Gastrocnemius medialis (tissue), 4 donors: Measurements from ENCODE around the gene BEST3. TPM values are rescaled to one million over a fixed set of nuclear protein-coding genes. Genes with fewer than 3 reads are reported as not detected.

Experiments used
- ATAC-seq, 2 donors: fragments of 150-250 bp; one replicate each; pipeline ENCODE4 v1.9.1; 2016
- DNase-seq, 2 donors: peaks; one replicate each; pipeline ENCODE4 v3.0.0-alpha.2; 2019
- H3K27ac ChIP-seq, 4 donors: fragments of 200-600 bp; sonication (generic); 1 replicate in 1 of 4; 2 replicates in 3 of 4; pipeline ENCODE4 v1.5.1; 2016 to 2018; ENCODE audit warnings: mild to moderate bottlenecking in 2 of 4, moderate library complexity in 1 of 4
- H3K27me3 ChIP-seq, 3 donors: fragments of 200-600 bp; sonication (generic) in 2 of 3; 1 replicate in 1 of 3; 2 replicates in 2 of 3; pipeline versions ENCODE4 v1.5.1 to v1.6.0; 2016 to 2019; ENCODE audit warnings: mild to moderate bottlenecking in 1 of 3, moderate library complexity in 1 of 3
- H3K36me3 ChIP-seq, 2 donors: fragments of 200-600 bp; sonication (generic) in 1 of 2; one replicate each; pipeline ENCODE4 v1.5.1; 2017 to 2018
- H3K4me1 ChIP-seq, 2 donors: fragments of 200-600 bp; sonication (generic) in 1 of 2; one replicate each; pipeline ENCODE4 v1.5.1; 2016 to 2017; ENCODE audit warnings: mild to moderate bottlenecking in 2 of 2
- H3K4me3 ChIP-seq, 4 donors: fragments of 200-600 bp; sonication (generic) in 3 of 4; 1 replicate in 1 of 4; 2 replicates in 3 of 4; pipeline ENCODE4 v1.5.1; 2016 to 2019; ENCODE audit warnings: mild to moderate bottlenecking in 2 of 4
- H3K9me3 ChIP-seq, 3 donors: fragments of 200-600 bp; sonication (generic) in 2 of 3; 1 replicate in 1 of 3; 2 replicates in 2 of 3; pipeline ENCODE4 v1.5.1; 2016 to 2019
- POLR2A ChIP-seq, 2 donors: fragments of 450-650 bp; IDR thresholded peaks; one replicate each; pipeline ENCODE4 v1.6.1; 2017; ENCODE audit warnings: antibody characterized with exemption in 2 of 2, mild to moderate bottlenecking in 2 of 2, moderate library complexity in 2 of 2
- in situ Hi-C, 4 donors: fragments of 200-750 bp; cut with MboI; loops; one replicate each; pipeline versions ENCODE4 v1.15.0 to v1.8.0; 2017; ENCODE audit warnings: low sequenced_read_pairs in 4 of 4
- intact Hi-C: fragments of 100-400 bp; cut with DNase I; formaldehyde crosslinking; loops from one replicate; pipeline ENCODE4 v1.15.1; 2023; ENCODE audit warnings: low total_unique reads
- total RNA-seq, 4 donors: library from RNA; depleted of rRNA; stranded (reverse); fragments of >200 nt; gene quantifications; one replicate each; pipeline versions ENCODE4 v1.1.0 to v1.2.3, GENCODE V29; 2016
- TF ChIP-seq, protein P1 (sequence below), 5 experiments: fragments of 450-650 bp in 3 of 5; fragments of 200-600 bp in 2 of 5; sonication (generic) in 2 of 5; IDR thresholded peaks in 4 of 5; conservative IDR thresholded peaks in 1 of 5; 1 replicate in 4 of 5; 2 replicates in 1 of 5; pipeline ENCODE4 v1.5.1; 2016 to 2019; ENCODE audit warnings: antibody characterized with exemption in 5 of 5, mild to moderate bottlenecking in 3 of 5, moderate library complexity in 3 of 5

Gene BEST3
- 100 to 1,000 TPM in 3 of 4 donors, 10 to 100 TPM in 1; 61.8 to 163 (median 119) TPM for total RNA-seq

DNA sequence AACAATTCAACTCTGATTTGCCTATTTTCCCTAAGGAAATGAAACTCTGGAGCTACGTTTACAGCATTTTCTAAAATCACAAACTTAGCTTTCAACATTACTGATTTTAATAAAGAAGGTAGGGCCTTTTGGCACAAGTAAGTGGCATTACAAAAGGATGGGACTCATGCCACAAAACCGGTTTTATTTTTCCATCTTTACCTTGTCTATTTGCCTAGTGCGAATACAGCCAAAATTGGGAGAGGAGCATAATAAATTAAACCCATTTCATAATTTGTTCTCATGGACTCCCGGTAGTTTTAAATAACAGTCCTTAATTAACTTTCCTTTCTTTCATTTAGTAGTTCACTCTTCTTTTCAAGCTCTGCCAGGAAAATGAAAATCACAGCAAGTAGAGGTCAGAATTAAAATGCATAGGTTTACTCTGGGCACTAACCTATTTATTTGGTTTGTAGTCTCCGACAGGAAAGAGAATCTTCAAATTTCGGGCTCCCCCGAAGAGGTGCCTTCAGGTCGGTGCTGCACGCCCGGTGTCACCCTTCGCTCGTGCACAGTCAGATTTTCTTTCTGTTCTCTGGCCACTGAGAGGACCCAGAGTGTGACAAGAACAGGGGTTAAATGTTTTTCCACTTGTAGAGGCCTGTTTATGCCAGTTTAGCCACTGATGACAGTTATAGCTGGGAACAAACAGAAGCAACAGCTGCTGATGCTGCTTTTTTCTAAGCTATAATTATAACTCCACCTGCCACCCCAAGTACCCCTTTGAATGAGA, at the start of gene BEST3:
Gene BEST3 (minus strand): TSS at position 535 of the 772 bp plus-strand sequence. CDS start 1,505 bp downstream, outside the sequence.
- DNase-seq: peak; percentile 80 to 82
- peak within 1 kb of the TSS; percentile 50 to 62 (median 56) for H3K4me3 ChIP-seq
- no peaks in the 10 kb centered on the region for H3K27me3 ChIP-seq
- peak within 1 kb of the TSS; percentile 77 to 93 (median 90) for H3K27ac ChIP-seq
- intact Hi-C loops: loop anchor here (2.0 to 5.0 kb wide), 2 partner anchors 38 to 42 kb away; partner anchors contain the start of gene RAB3IP
- in situ Hi-C loops: loop anchor here in 1 of 4 donors (10.0 kb wide), 1 partner anchor 54 kb away; no protein-coding TSS in a partner anchor
- ATAC-seq: peak; percentile 95 to 98
- TF ChIP-seq, protein P1, sequence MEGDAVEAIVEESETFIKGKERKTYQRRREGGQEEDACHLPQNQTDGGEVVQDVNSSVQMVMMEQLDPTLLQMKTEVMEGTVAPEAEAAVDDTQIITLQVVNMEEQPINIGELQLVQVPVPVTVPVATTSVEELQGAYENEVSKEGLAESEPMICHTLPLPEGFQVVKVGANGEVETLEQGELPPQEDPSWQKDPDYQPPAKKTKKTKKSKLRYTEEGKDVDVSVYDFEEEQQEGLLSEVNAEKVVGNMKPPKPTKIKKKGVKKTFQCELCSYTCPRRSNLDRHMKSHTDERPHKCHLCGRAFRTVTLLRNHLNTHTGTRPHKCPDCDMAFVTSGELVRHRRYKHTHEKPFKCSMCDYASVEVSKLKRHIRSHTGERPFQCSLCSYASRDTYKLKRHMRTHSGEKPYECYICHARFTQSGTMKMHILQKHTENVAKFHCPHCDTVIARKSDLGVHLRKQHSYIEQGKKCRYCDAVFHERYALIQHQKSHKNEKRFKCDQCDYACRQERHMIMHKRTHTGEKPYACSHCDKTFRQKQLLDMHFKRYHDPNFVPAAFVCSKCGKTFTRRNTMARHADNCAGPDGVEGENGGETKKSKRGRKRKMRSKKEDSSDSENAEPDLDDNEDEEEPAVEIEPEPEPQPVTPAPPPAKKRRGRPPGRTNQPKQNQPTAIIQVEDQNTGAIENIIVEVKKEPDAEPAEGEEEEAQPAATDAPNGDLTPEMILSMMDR (IDR thresholded peaks at IDR 0.05 in 4 of 5, conservative IDR thresholded peaks at IDR 0.05 in 1 of 5): no peak
- TF ChIP-seq POLR2A (IDR thresholded peaks at IDR 0.05): peak; percentile 59 to 91
- peaks cover 0 to under 1% of the 10 kb centered on the region in 2 donors for H3K36me3 ChIP-seq
- H3K4me1 ChIP-seq: peaks cover 24 to 42% of the 10 kb centered on the region in 2 donors
- no peaks in the 10 kb centered on the region for H3K9me3 ChIP-seq

- Histone ChIP-seq H3K27ac (no peak overlapping the region), H3K4me1 (peaks cover 7 to 8% of the 10 kb centered on the region in 2 donors), H3K4me3 (no peak overlapping the region), H3K36me3 (no peaks in the 10 kb centered on the region), H3K27me3 (no peaks in the 10 kb centered on the region), H3K9me3 (no peaks in the 10 kb centered on the region)
- ATAC-seq (no peak), DNase-seq (no peak)
- intact Hi-C loops (no loop called here), in situ Hi-C loops (no loop called here)
- TF ChIP-seq, protein P1 (IDR thresholded peaks at IDR 0.05 in 4 of 5, conservative IDR thresholded peaks at IDR 0.05 in 1 of 5): no peak
- no peak for TF ChIP-seq POLR2A (IDR thresholded peaks at IDR 0.05)
Observed at GRCh38 chr12:69744109-69744508, 45.0 kb upstream of the BEST3 start.

- H3K9me3 ChIP-seq: no peaks in the 10 kb centered on the region
- DNase-seq: peak; percentile 11 to 24
- in situ Hi-C loops (no loop called here), intact Hi-C loops (loop anchor here (2.0 to 10.0 kb wide), 6 partner anchors 42 to 503 kb away; partner anchors contain the start of genes BEST3, CCT2, CNOT2 and YEATS4)
- H3K36me3 ChIP-seq: no peaks in the 10 kb centered on the region
- peak overlapping the region; percentile 67 to 95 (median 74) for H3K4me3 ChIP-seq
- ATAC-seq: peak; percentile 37 to 48
- H3K27ac ChIP-seq: peak overlapping the region; percentile 74 to 89 (median 86)
- no peaks in the 10 kb centered on the region for H3K27me3 ChIP-seq
- no peak for TF ChIP-seq POLR2A (IDR thresholded peaks at IDR 0.05)
- TF ChIP-seq, protein P1 (IDR thresholded peaks at IDR 0.05 in 4 of 5, conservative IDR thresholded peaks at IDR 0.05 in 1 of 5): no peak
- H3K4me1 ChIP-seq: peaks cover 7 to 8% of the 10 kb centered on the region in 2 donors
Observed at GRCh38 chr12:69739287-69740191, 40.4 kb upstream of the BEST3 start.
